ENCODE data around the gene CEACAM7.

DNA sequence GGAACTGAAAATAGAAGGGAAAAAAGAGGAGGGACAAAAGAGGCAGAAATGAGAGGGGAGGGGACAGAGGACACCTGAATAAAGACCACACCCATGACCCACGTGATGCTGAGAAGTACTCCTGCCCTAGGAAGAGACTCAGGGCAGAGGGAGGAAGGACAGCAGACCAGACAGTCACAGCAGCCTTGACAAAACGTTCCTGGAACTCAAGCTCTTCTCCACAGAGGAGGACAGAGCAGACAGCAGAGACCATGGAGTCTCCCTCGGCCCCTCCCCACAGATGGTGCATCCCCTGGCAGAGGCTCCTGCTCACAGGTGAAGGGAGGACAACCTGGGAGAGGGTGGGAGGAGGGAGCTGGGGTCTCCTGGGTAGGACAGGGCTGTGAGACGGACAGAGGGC, 20.4 kb upstream of the CEACAM7 start, which contains the start of gene CEACAM5:
- TF ChIP-seq, protein P1, sequence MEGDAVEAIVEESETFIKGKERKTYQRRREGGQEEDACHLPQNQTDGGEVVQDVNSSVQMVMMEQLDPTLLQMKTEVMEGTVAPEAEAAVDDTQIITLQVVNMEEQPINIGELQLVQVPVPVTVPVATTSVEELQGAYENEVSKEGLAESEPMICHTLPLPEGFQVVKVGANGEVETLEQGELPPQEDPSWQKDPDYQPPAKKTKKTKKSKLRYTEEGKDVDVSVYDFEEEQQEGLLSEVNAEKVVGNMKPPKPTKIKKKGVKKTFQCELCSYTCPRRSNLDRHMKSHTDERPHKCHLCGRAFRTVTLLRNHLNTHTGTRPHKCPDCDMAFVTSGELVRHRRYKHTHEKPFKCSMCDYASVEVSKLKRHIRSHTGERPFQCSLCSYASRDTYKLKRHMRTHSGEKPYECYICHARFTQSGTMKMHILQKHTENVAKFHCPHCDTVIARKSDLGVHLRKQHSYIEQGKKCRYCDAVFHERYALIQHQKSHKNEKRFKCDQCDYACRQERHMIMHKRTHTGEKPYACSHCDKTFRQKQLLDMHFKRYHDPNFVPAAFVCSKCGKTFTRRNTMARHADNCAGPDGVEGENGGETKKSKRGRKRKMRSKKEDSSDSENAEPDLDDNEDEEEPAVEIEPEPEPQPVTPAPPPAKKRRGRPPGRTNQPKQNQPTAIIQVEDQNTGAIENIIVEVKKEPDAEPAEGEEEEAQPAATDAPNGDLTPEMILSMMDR (conservative IDR thresholded peaks at IDR 0.05; ENCODE audit: low read depth, low read length) = no peak
- no peak for TF ChIP-seq EZH2 (IDR thresholded peaks at IDR 0.05; ENCODE audit: borderline replicate concordance, low read depth, low read length, poor library complexity, severe bottlenecking)
